Stomach (tissue), 9 donors: ENCODE measurements around the gene SAMD14. TPM values are rescaled to one million over a fixed set of nuclear protein-coding genes. Genes with fewer than 3 reads are reported as not detected.

Experiments
- DNase-seq, 2 donors: peaks; one replicate each; pipeline versions ENCODE4 v3.0.0 to v3.0.0-alpha.2; 2013 to 2019
- H3K27ac ChIP-seq, 5 donors: fragments of 200-600 bp in 4 of 5; sonication (generic) in 4 of 5; one replicate each; pipeline ENCODE4 v1.5.1; 2013 to 2019; ENCODE audit warnings: mild to moderate bottlenecking in 1 of 5, moderate library complexity in 1 of 5
- H3K27me3 ChIP-seq, 3 donors: fragments of 200-600 bp; sonication (generic); one replicate each; pipeline ENCODE4 v1.5.1; 2017 to 2019; ENCODE audit warnings: mixed run types in 1 of 3
- H3K36me3 ChIP-seq, 4 donors: fragments of 200-600 bp; sonication (generic); 1 replicate in 3 of 4; 2 replicates in 1 of 4; pipeline ENCODE4 v1.5.1; 2016 to 2019
- H3K4me1 ChIP-seq, 4 donors: fragments of 200-600 bp; sonication (generic); one replicate each; pipeline ENCODE4 v1.5.1; 2016 to 2019
- H3K4me3 ChIP-seq, 4 donors: fragments of 200-600 bp; sonication (generic) in 3 of 4; one replicate each; pipeline ENCODE4 v1.5.1; 2016 to 2019; ENCODE audit warnings: mild to moderate bottlenecking in 1 of 4
- H3K9me3 ChIP-seq, 4 donors: fragments of 200-600 bp; sonication (generic); one replicate each; pipeline ENCODE4 v1.5.1; 2016 to 2019
- CTCF ChIP-seq, 7 experiments: fragments of 450-650 bp in 4 of 7; fragments of 200-600 bp in 3 of 7; sonication (generic) in 3 of 7; IDR thresholded peaks; one replicate each; pipeline ENCODE4 v1.5.1; 2016 to 2019; ENCODE audit warnings: antibody characterized with exemption in 7 of 7, control low read depth in 2 of 7, mild to moderate bottlenecking in 1 of 7
- EP300 ChIP-seq: sonication (generic); formaldehyde crosslinking; IDR thresholded peaks from one replicate; pipeline ENCODE4 v1.6.1; 2017; ENCODE audit warnings: antibody characterized with exemption
- POLR2A ChIP-seq, 4 donors: fragments of 450-650 bp; IDR thresholded peaks; one replicate each; pipeline ENCODE4 v1.6.1; 2016; ENCODE audit warnings: antibody characterized with exemption in 4 of 4, control low read depth in 2 of 4, mild to moderate bottlenecking in 1 of 4, moderate library complexity in 1 of 4
- POLR2AphosphoS5 ChIP-seq, 3 donors: sonication (generic); formaldehyde crosslinking; IDR thresholded peaks; one replicate each; pipeline ENCODE4 v1.6.1; 2016; ENCODE audit warnings: antibody characterized with exemption in 3 of 3
- WGBS, 5 donors: extraction: QIAGEN DNeasy Blood & Tissue Kit in 3 of 5; methylation state at CpG; one replicate each; pipeline versions ENCODE4 v1.1.5 to v1.1.7; 2013 to 2018; 5-methylcytosine and 5-hydroxymethylcytosine counted together
- intact Hi-C: fragments of 100-400 bp; cut with DNase I; formaldehyde crosslinking; loops from one replicate; pipeline ENCODE4 v1.15.1; 2023; ENCODE audit warnings: low total_unique reads
- polyA plus RNA-seq, 3 donors: library from polyadenylated mRNA; stranded (reverse); fragments of 200-250 nt; gene quantifications; one replicate each; pipeline ENCODE4 v1.2.3, GENCODE V29; 2013
- total RNA-seq, 5 donors: library from RNA; depleted of rRNA; stranded (reverse); fragments of >200 nt; gene quantifications; one replicate each; pipeline versions ENCODE4 v1.1.0 to v1.2.3, GENCODE V29; 2014 to 2016
- donor health status: healthy with polysubstance abuse.
- donor health status: Bipolar disorder and iron deficiency.
- donor health status: healthy.

SAMD14 gene
- total and polyA plus RNA-seq, 8 donors, result 1.3 to 87.0 (median 1.8) TPM; not detected in 2

GRCh38 chr17:50066995-50067394 lies 63.0 kb downstream of the SAMD14 start:
- peaks cover 32 to 62% (median 52%) of the 10 kb centered on the region in 4 donors for H3K36me3 ChIP-seq
- H3K27me3 ChIP-seq, result no peaks in the 10 kb centered on the region
- WGBS, 5 donors, result 91 to 100% (median 98%) methylated on average over 2 of the region's 2 CpGs
- intact Hi-C loops, result no loop called here
- no peak for DNase-seq
- peaks cover 27 to 40% (median 34%) of the 10 kb centered on the region in 4 donors for H3K4me1 ChIP-seq
- H3K27ac ChIP-seq, result peak overlapping the region in 1 of 5 donors; percentile 4
- H3K9me3 ChIP-seq, result peaks cover 0 to 4% (median 0%) of the 10 kb centered on the region in 4 donors
- H3K4me3 ChIP-seq, result no peak overlapping the region
- TF ChIP-seq POLR2AphosphoS5 (IDR thresholded peaks at IDR 0.05) (no peak), EP300 (no peak), POLR2A (IDR thresholded peaks at IDR 0.05) (no peak), CTCF (IDR thresholded peaks at IDR 0.05) (no peak)

GRCh38 chr17:50065056-50065455 lies 64.9 kb downstream of the SAMD14 start:
- TF ChIP-seq CTCF (IDR thresholded peaks at IDR 0.05) (no peak), EP300 (no peak), POLR2AphosphoS5 (IDR thresholded peaks at IDR 0.05) (no peak), POLR2A (IDR thresholded peaks at IDR 0.05) (no peak)
- H3K4me3 ChIP-seq, result no peak overlapping the region
- DNase-seq, result no peak
- H3K9me3 ChIP-seq, result no peaks in the 10 kb centered on the region
- peaks cover 19 to 43% (median 33%) of the 10 kb centered on the region in 4 donors for H3K36me3 ChIP-seq
- intact Hi-C loops, result no loop called here
- no peaks in the 10 kb centered on the region for H3K27me3 ChIP-seq
- WGBS, 5 donors, result 44 to 54% (median 49%) methylated on average over 3 of the region's 3 CpGs
- H3K27ac ChIP-seq, result peak overlapping the region in 4 of 5 donors; percentile 96 to 97 (median 96)
- peaks cover 47 to 60% (median 53%) of the 10 kb centered on the region in 4 donors for H3K4me1 ChIP-seq

GRCh38 chr17:50064253-50065001 lies 65.5 kb downstream of the SAMD14 start:
- H3K27me3 ChIP-seq, result no peaks in the 10 kb centered on the region
- peak in 1 of 2 donors; percentile 76 for DNase-seq
- TF ChIP-seq POLR2AphosphoS5 (IDR thresholded peaks at IDR 0.05) (peak in 1 of 3 donors; percentile 49), CTCF (IDR thresholded peaks at IDR 0.05) (no peak)
- peak overlapping the region; percentile 7 to 97 (median 96) for H3K27ac ChIP-seq
- H3K4me3 ChIP-seq, result no peak overlapping the region
- intact Hi-C loops, result no loop called here
- peaks cover 53 to 66% (median 60%) of the 10 kb centered on the region in 4 donors for H3K4me1 ChIP-seq
- WGBS, 5 donors, result 58 to 72% (median 63%) methylated on average over 14 to 20 of the region's 20 CpGs
- peaks cover 13 to 36% (median 27%) of the 10 kb centered on the region in 4 donors for H3K36me3 ChIP-seq
- H3K9me3 ChIP-seq, result no peaks in the 10 kb centered on the region

- no peaks in the 10 kb centered on the region for H3K9me3 ChIP-seq
- H3K27me3 ChIP-seq, result no peaks in the 10 kb centered on the region
- H3K36me3 ChIP-seq, result peaks cover 8 to 29% (median 20%) of the 10 kb centered on the region in 4 donors
- H3K27ac ChIP-seq, result peak overlapping the region; percentile 7 to 97 (median 96)
- intact Hi-C loops, result no loop called here
- DNase-seq, result no peak
- TF ChIP-seq POLR2A (IDR thresholded peaks at IDR 0.05), result no peak
- no peak for TF ChIP-seq EP300
- TF ChIP-seq CTCF (IDR thresholded peaks at IDR 0.05), result no peak
- no peak for TF ChIP-seq POLR2AphosphoS5 (IDR thresholded peaks at IDR 0.05)
- H3K4me1 ChIP-seq, result peaks cover 60 to 73% (median 67%) of the 10 kb centered on the region in 4 donors
- no peak overlapping the region for H3K4me3 ChIP-seq
- WGBS, 5 donors, result 90 to 95% (median 92%) methylated on average over 8 of the region's 8 CpGs
These were observed 66.3 kb downstream of the SAMD14 start for GRCh38 chr17:50063561-50064252.
